ENCODE data around the gene ELMO1.

The ELMO1 gene

GRCh38 chr7:37448636-37449361 is at the start of gene ELMO1:
ELMO1 (minus strand) TSS chr7:37448864; CDS start chr7:37342690, 106,174 bp downstream.
- peak; percentile 53 to 60 for DNase-seq (ENCODE audit: low read depth in 1 of 2, low spot score in 1 of 2)

- DNase-seq (ENCODE audit: low read depth in 1 of 2, low spot score in 1 of 2), result no peak
Measured at GRCh38 chr7:37497576-37497975, 48.9 kb upstream of the ELMO1 start.

GRCh38 chr7:37495574-37496184 is 47.0 kb upstream of the ELMO1 start:
- no peak for DNase-seq (ENCODE audit: low read depth in 1 of 2, low spot score in 1 of 2)

- DNase-seq (ENCODE audit: low read depth in 1 of 2, low spot score in 1 of 2), result no peak
Measured at GRCh38 chr7:37494926-37495325, 46.3 kb upstream of the ELMO1 start.

- DNase-seq (ENCODE audit: low read depth in 1 of 2, low spot score in 1 of 2), result no peak
Measured at GRCh38 chr7:37493810-37494209, 45.1 kb upstream of the ELMO1 start.

- no peak for DNase-seq (ENCODE audit: low read depth in 1 of 2, low spot score in 1 of 2)
Measured at GRCh38 chr7:37493123-37493522, 44.5 kb upstream of the ELMO1 start.

- DNase-seq (ENCODE audit: low read depth in 1 of 2, low spot score in 1 of 2), result no peak
Measured at GRCh38 chr7:37491919-37492694, 43.4 kb upstream of the ELMO1 start.

- DNase-seq (ENCODE audit: low read depth in 1 of 2, low spot score in 1 of 2), result no peak
Measured at GRCh38 chr7:37489703-37490102, 41.0 kb upstream of the ELMO1 start.

- DNase-seq (ENCODE audit: low read depth in 1 of 2, low spot score in 1 of 2), result no peak
Measured at GRCh38 chr7:37488163-37488764, 39.6 kb upstream of the ELMO1 start.

GRCh38 chr7:37484426-37485073 is 35.9 kb upstream of the ELMO1 start:
- DNase-seq (ENCODE audit: low read depth in 1 of 2, low spot score in 1 of 2), result no peak

- no peak for DNase-seq (ENCODE audit: low read depth in 1 of 2, low spot score in 1 of 2)
Measured at GRCh38 chr7:37483627-37484026, 35.0 kb upstream of the ELMO1 start.

- DNase-seq (ENCODE audit: low read depth in 1 of 2, low spot score in 1 of 2), result no peak
Measured at GRCh38 chr7:37482953-37483352, 34.3 kb upstream of the ELMO1 start.

- no peak for DNase-seq (ENCODE audit: low read depth in 1 of 2, low spot score in 1 of 2)
Measured at GRCh38 chr7:37482505-37482904, 33.8 kb upstream of the ELMO1 start.

- DNase-seq (ENCODE audit: low read depth in 1 of 2, low spot score in 1 of 2), result no peak
Measured at GRCh38 chr7:37481722-37482288, 33.1 kb upstream of the ELMO1 start.

- no peak for DNase-seq (ENCODE audit: low read depth in 1 of 2, low spot score in 1 of 2)
Measured at GRCh38 chr7:37481154-37481553, 32.5 kb upstream of the ELMO1 start.

GRCh38 chr7:37480041-37481031 is 31.7 kb upstream of the ELMO1 start:
- DNase-seq (ENCODE audit: low read depth in 1 of 2, low spot score in 1 of 2), result no peak

- no peak for DNase-seq (ENCODE audit: low read depth in 1 of 2, low spot score in 1 of 2)
Measured at GRCh38 chr7:37476881-37477450, 28.3 kb upstream of the ELMO1 start.

GRCh38 chr7:37476428-37476827 is 27.8 kb upstream of the ELMO1 start:
- DNase-seq (ENCODE audit: low read depth in 1 of 2, low spot score in 1 of 2), result no peak

- no peak for DNase-seq (ENCODE audit: low read depth in 1 of 2, low spot score in 1 of 2)
Measured at GRCh38 chr7:37475646-37476045, 27.0 kb upstream of the ELMO1 start.

Data from stimulated activated CD4-positive, alpha-beta T cell treated with anti-CD3 and anti-CD28 coated beads, Interleukin-15, amount 100 ng/mL, for 1 hour (primary cell).